Esophagus mucosa (tissue), 1 donor: ENCODE measurements around the gene NCAPG2. TPM values are rescaled to one million over a fixed set of nuclear protein-coding genes. Genes with fewer than 3 reads are reported as not detected.
A peak's percentile ranks its signal among the peaks of the same experiment; 100 is the strongest.

Experiments used
- ATAC-seq: fragments of 200-7000 bp; cut with Tn5 transposase; one replicate; pipeline ENCODE4 v1.9.1; 2020
- total RNA-seq: library from RNA; stranded (reverse); gene quantifications from one replicate; pipeline ENCODE4 v1.2.4, GENCODE V29; 2023
- donor health status: DM: yes; HTN: yes; CAD: no.

The NCAPG2 gene
- total RNA-seq, result 24.1 TPM

GRCh38 chr7:158704524-158705233, at the start of gene NCAPG2:
NCAPG2 (minus strand) TSS chr7:158704804; CDS start chr7:158701899, 2,905 bp downstream.
- peak; percentile 100 for ATAC-seq

- peak; percentile 57 for ATAC-seq
These were observed 49.3 kb upstream of the NCAPG2 start for GRCh38 chr7:158753900-158754299.

- ATAC-seq, result no peak
These were observed 47.1 kb upstream of the NCAPG2 start for GRCh38 chr7:158751751-158752150.

- no peak for ATAC-seq
These were observed 46.6 kb upstream of the NCAPG2 start for GRCh38 chr7:158751199-158751598.

- ATAC-seq, result no peak
These were observed 46.1 kb upstream of the NCAPG2 start for GRCh38 chr7:158750702-158751101.

GRCh38 chr7:158749396-158749795, 44.8 kb upstream of the NCAPG2 start:
- ATAC-seq, result no peak

- no peak for ATAC-seq
These were observed 43.7 kb upstream of the NCAPG2 start for GRCh38 chr7:158748335-158748734.

- ATAC-seq, result no peak
These were observed 42.8 kb upstream of the NCAPG2 start for GRCh38 chr7:158747408-158747807.

GRCh38 chr7:158746957-158747356, 42.4 kb upstream of the NCAPG2 start:
- ATAC-seq, result no peak

- no peak for ATAC-seq
These were observed 40.6 kb upstream of the NCAPG2 start for GRCh38 chr7:158745057-158745715.

GRCh38 chr7:158744070-158744469, 39.5 kb upstream of the NCAPG2 start:
- ATAC-seq, result no peak

GRCh38 chr7:158743219-158743618, 38.6 kb upstream of the NCAPG2 start:
- ATAC-seq, result no peak

GRCh38 chr7:158742065-158742821, 37.6 kb upstream of the NCAPG2 start:
- no peak for ATAC-seq

GRCh38 chr7:158741294-158741666, 36.7 kb upstream of the NCAPG2 start:
- ATAC-seq, result no peak

- ATAC-seq, result peak; percentile 84
These were observed 36.2 kb upstream of the NCAPG2 start for GRCh38 chr7:158740657-158741293.

- ATAC-seq, result peak; percentile 66
These were observed 35.5 kb upstream of the NCAPG2 start for GRCh38 chr7:158740013-158740656.

- no peak for ATAC-seq
These were observed 34.2 kb upstream of the NCAPG2 start for GRCh38 chr7:158738841-158739240.

GRCh38 chr7:158737064-158737695, 32.6 kb upstream of the NCAPG2 start:
- no peak for ATAC-seq

GRCh38 chr7:158735935-158736334, 31.3 kb upstream of the NCAPG2 start:
- ATAC-seq, result no peak

- no peak for ATAC-seq
These were observed 30.3 kb upstream of the NCAPG2 start for GRCh38 chr7:158734861-158735260.

GRCh38 chr7:158733775-158734494, 29.3 kb upstream of the NCAPG2 start:
- no peak for ATAC-seq

- no peak for ATAC-seq
These were observed 28.6 kb upstream of the NCAPG2 start for GRCh38 chr7:158733220-158733519.
